ENCODE measurements around the gene DCUN1D1. TPM values are rescaled to one million over a fixed set of nuclear protein-coding genes. Genes with fewer than 3 reads are reported as not detected.

The DCUN1D1 gene
- total RNA-seq, 1 donor from 2014 or later, result 31.2 TPM

- H3K4me1 Mint-ChIP-seq (ENCODE audit: low read depth, unreplicated experiment), result peaks cover 3% of the 10 kb centered on the region
Observed at GRCh38 chr3:182917134-182917533, 63.2 kb downstream of the DCUN1D1 start.

DNA sequence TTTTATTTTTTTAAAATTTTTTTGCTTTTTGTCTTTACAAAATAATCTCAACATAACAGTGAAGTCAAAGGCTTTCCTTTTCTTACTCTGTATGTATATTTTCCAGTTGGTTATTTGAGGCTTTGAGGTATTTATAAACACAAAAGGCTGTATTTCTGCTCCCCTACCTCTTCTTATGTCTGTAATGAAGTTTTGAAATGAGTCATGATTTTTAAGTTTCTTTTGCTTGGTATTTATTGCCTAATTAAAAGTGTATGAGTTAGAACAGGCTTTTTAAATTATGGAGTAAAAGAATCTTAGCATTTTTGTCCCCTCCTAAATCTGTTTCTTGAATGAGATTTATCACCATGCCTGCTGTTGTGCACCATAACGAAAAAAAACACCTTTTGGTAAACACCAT is 66.0 kb downstream of the DCUN1D1 start:
- Mint-ChIP-seq H3K4me1 (ENCODE audit: low read depth, unreplicated experiment) (no peaks in the 10 kb centered on the region), H3K27ac (ENCODE audit: unreplicated experiment) (no peak overlapping the region), H3K27me3 (ENCODE audit: unreplicated experiment) (no peaks in the 10 kb centered on the region), H3K4me3 (ENCODE audit: unreplicated experiment) (no peak overlapping the region), H3K9me3 (ENCODE audit: unreplicated experiment) (no peaks in the 10 kb centered on the region), H3K36me3 (ENCODE audit: unreplicated experiment) (no peaks in the 10 kb centered on the region)
- no peak for TF ChIP-seq CTCF (IDR thresholded peaks at IDR 0.05; ENCODE audit: partially characterized antibody, unreplicated experiment)
- no peak for DNase-seq

More at GRCh38 chr3:182917134-182917533, 63.2 kb downstream of the DCUN1D1 start:
- Mint-ChIP-seq H3K36me3 (ENCODE audit: unreplicated experiment) (no peaks in the 10 kb centered on the region), H3K4me3 (ENCODE audit: unreplicated experiment) (no peak overlapping the region), H3K27ac (ENCODE audit: unreplicated experiment) (no peak overlapping the region), H3K27me3 (ENCODE audit: unreplicated experiment) (no peaks in the 10 kb centered on the region), H3K9me3 (ENCODE audit: unreplicated experiment) (no peaks in the 10 kb centered on the region)
- no peak for TF ChIP-seq CTCF (IDR thresholded peaks at IDR 0.05; ENCODE audit: partially characterized antibody, unreplicated experiment)
- no peak for DNase-seq

DNA sequence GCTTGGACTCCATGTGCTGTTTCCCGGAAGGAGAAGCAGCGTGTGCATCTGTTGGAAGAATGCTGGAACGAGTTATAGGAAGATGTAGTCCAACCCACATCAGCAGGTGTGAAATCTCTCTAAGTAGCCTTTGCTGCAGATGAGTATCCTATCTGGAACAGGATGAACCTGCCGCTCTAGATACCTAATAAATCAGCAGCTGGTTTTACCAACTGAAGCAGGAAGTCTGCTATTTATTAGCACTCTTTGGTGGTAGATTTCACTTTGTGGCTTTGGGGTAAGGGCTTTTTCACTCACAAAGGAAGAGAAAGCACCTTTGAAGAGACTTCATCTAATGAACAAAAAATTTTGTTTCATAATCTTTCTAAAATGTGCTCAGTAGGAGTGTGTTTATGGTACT is 66.4 kb downstream of the DCUN1D1 start:
- TF ChIP-seq CTCF (IDR thresholded peaks at IDR 0.05; ENCODE audit: partially characterized antibody, unreplicated experiment), result no peak
- Mint-ChIP-seq H3K4me3 (ENCODE audit: unreplicated experiment) (no peak overlapping the region), H3K4me1 (ENCODE audit: low read depth, unreplicated experiment) (no peaks in the 10 kb centered on the region), H3K27me3 (ENCODE audit: unreplicated experiment) (no peaks in the 10 kb centered on the region), H3K27ac (ENCODE audit: unreplicated experiment) (no peak overlapping the region), H3K36me3 (ENCODE audit: unreplicated experiment) (no peaks in the 10 kb centered on the region), H3K9me3 (ENCODE audit: unreplicated experiment) (no peaks in the 10 kb centered on the region)
- DNase-seq, result no peak

DNA sequence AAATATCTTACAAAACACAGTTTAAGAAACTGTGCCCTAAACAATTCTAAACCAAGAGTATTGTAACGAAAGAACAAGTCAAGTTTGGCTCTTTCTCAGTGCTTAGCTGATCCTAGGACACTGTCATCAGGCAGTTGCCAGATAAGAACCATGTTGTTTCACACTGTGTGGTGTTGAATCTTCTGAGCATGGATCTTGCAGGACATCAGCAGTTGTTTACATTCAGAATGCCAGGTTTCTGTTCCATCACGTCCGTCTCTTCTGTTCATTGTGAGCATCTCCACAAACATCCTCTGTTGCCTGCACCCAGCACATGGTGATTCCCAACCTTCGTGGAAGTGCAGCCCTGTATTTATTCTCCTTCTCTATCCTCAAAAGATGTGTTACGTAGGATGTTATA is 67.9 kb downstream of the DCUN1D1 start:
- Mint-ChIP-seq H3K27me3 (ENCODE audit: unreplicated experiment) (no peaks in the 10 kb centered on the region), H3K36me3 (ENCODE audit: unreplicated experiment) (no peaks in the 10 kb centered on the region), H3K4me1 (ENCODE audit: low read depth, unreplicated experiment) (no peaks in the 10 kb centered on the region), H3K4me3 (ENCODE audit: unreplicated experiment) (no peak overlapping the region), H3K27ac (ENCODE audit: unreplicated experiment) (no peak overlapping the region), H3K9me3 (ENCODE audit: unreplicated experiment) (no peaks in the 10 kb centered on the region)
- no peak for TF ChIP-seq CTCF (IDR thresholded peaks at IDR 0.05; ENCODE audit: partially characterized antibody, unreplicated experiment)
- DNase-seq, result no peak

- no peak overlapping the region for H3K27ac Mint-ChIP-seq (ENCODE audit: unreplicated experiment)
- H3K9me3 Mint-ChIP-seq (ENCODE audit: unreplicated experiment), result no peaks in the 10 kb centered on the region
- no peak overlapping the region for H3K4me3 Mint-ChIP-seq (ENCODE audit: unreplicated experiment)
- no peaks in the 10 kb centered on the region for H3K4me1 Mint-ChIP-seq (ENCODE audit: low read depth, unreplicated experiment)
- DNase-seq, result no peak
- no peaks in the 10 kb centered on the region for H3K27me3 Mint-ChIP-seq (ENCODE audit: unreplicated experiment)
- no peaks in the 10 kb centered on the region for H3K36me3 Mint-ChIP-seq (ENCODE audit: unreplicated experiment)
- no peak for TF ChIP-seq CTCF (IDR thresholded peaks at IDR 0.05; ENCODE audit: partially characterized antibody, unreplicated experiment)
Observed at GRCh38 chr3:182911782-182912111, 68.6 kb downstream of the DCUN1D1 start.

Measured in glutamatergic neuron (in vitro differentiated cells).